ENCODE results near the gene LRP1.
A peak's percentile ranks its signal among the peaks of the same experiment; 100 is the strongest.

LRP1 gene

GRCh38 chr12:57152639-57153038 lies 24.4 kb downstream of the LRP1 start:
- DNase-seq (ENCODE audit: low spot score): no peak
- no peak for FAIRE-seq

- DNase-seq (ENCODE audit: low spot score) (no peak), FAIRE-seq (no peak)
Observed at GRCh38 chr12:57153415-57153997, 25.2 kb downstream of the LRP1 start.

GRCh38 chr12:57154076-57154475 lies 25.8 kb downstream of the LRP1 start:
- FAIRE-seq: no peak

GRCh38 chr12:57154804-57155434 lies 26.6 kb downstream of the LRP1 start:
- FAIRE-seq: no peak
- no peak for DNase-seq (ENCODE audit: low spot score)

More at GRCh38 chr12:57154076-57154475, 25.8 kb downstream of the LRP1 start:
- DNase-seq (ENCODE audit: low spot score): no peak

- no peak for FAIRE-seq
- no peak for DNase-seq (ENCODE audit: low spot score)
Observed at GRCh38 chr12:57156701-57157403, 28.6 kb downstream of the LRP1 start.

GRCh38 chr12:57157588-57158173 lies 29.4 kb downstream of the LRP1 start:
- FAIRE-seq: no peak
- no peak for DNase-seq (ENCODE audit: low spot score)

GRCh38 chr12:57158186-57158585 lies 29.9 kb downstream of the LRP1 start:
- no peak for FAIRE-seq
- no peak for DNase-seq (ENCODE audit: low spot score)

GRCh38 chr12:57158665-57159064 lies 30.4 kb downstream of the LRP1 start:
- FAIRE-seq (no peak), DNase-seq (ENCODE audit: low spot score) (no peak)

GRCh38 chr12:57159311-57159710 lies 31.0 kb downstream of the LRP1 start:
- FAIRE-seq (no peak), DNase-seq (ENCODE audit: low spot score) (no peak)

- FAIRE-seq: no peak
- no peak for DNase-seq (ENCODE audit: low spot score)
Observed at GRCh38 chr12:57160040-57160439, 31.8 kb downstream of the LRP1 start.

- FAIRE-seq: no peak
- no peak for DNase-seq (ENCODE audit: low spot score)
Observed at GRCh38 chr12:57160741-57161140, 32.5 kb downstream of the LRP1 start.

GRCh38 chr12:57161491-57161890 lies 33.2 kb downstream of the LRP1 start:
- FAIRE-seq (no peak), DNase-seq (ENCODE audit: low spot score) (no peak)

GRCh38 chr12:57162553-57163125 lies 34.4 kb downstream of the LRP1 start:
- no peak for FAIRE-seq
- no peak for DNase-seq (ENCODE audit: low spot score)

- no peak for DNase-seq (ENCODE audit: low spot score)
- no peak for FAIRE-seq
Observed at GRCh38 chr12:57164454-57164853, 36.2 kb downstream of the LRP1 start.

GRCh38 chr12:57164966-57165625 lies 36.8 kb downstream of the LRP1 start:
- no peak for DNase-seq (ENCODE audit: low spot score)
- no peak for FAIRE-seq

GRCh38 chr12:57165741-57166140 lies 37.5 kb downstream of the LRP1 start:
- DNase-seq (ENCODE audit: low spot score) (peak; percentile 38), FAIRE-seq (no peak)

- peak; percentile 46 for DNase-seq (ENCODE audit: low spot score)
- FAIRE-seq: no peak
Observed at GRCh38 chr12:57166971-57167371, 38.7 kb downstream of the LRP1 start.

- DNase-seq (ENCODE audit: low spot score) (no peak), FAIRE-seq (no peak)
Observed at GRCh38 chr12:57168058-57168457, 39.8 kb downstream of the LRP1 start.

GRCh38 chr12:57169046-57169795 lies 40.9 kb downstream of the LRP1 start:
- no peak for DNase-seq (ENCODE audit: low spot score)
- no peak for FAIRE-seq

GRCh38 chr12:57169969-57170368 lies 41.7 kb downstream of the LRP1 start:
- DNase-seq (ENCODE audit: low spot score): no peak
- FAIRE-seq: no peak

GRCh38 chr12:57170408-57170807 lies 42.1 kb downstream of the LRP1 start:
- FAIRE-seq: no peak
- no peak for DNase-seq (ENCODE audit: low spot score)

Data from urothelium cell line (cell line).